K562 (cell line): ENCODE results near the gene AP1S3. TPM values are rescaled to one million over a fixed set of nuclear protein-coding genes. Genes with fewer than 3 reads are reported as not detected.

ENCODE experiments used
- ATF1 ChIP-seq, 2 experiments: fragments of 450-650 bp in 1 of 2; IDR thresholded peaks; 2 replicates each; pipeline ENCODE4 v1.6.1; 2016; ENCODE audit warnings: missing compliant biosample characterization in 1 of 2, missing genetic modification characterization in 1 of 2
- ATF4 ChIP-seq: fragments of 450-650 bp; formaldehyde crosslinking; IDR thresholded peaks from 2 replicates; pipeline ENCODE4 v1.4.0; 2022; ENCODE audit warnings: mild to moderate bottlenecking, moderate library complexity
- C11orf30 ChIP-seq: fragments of 450-650 bp; IDR thresholded peaks from 2 replicates; pipeline ENCODE4 v1.6.1; 2016; ENCODE audit warnings: low read depth, mild to moderate bottlenecking
- CREM ChIP-seq: IDR thresholded peaks from 2 replicates; pipeline ENCODE4 v1.6.1; 2014; ENCODE audit warnings: antibody characterized with exemption, low read depth
- CXXC5 ChIP-seq: fragments of 250-450 bp; sonication (Bioruptor Pico); IDR thresholded peaks from 2 replicates; pipeline ENCODE4 v1.8.0; 2022; ENCODE audit warnings: inconsistent platforms, mild to moderate bottlenecking, moderate library complexity
- E4F1 ChIP-seq: fragments of 250-450 bp; sonication (Bioruptor Pico); IDR thresholded peaks from 2 replicates; pipeline ENCODE4 v1.5.0; 2021; ENCODE audit warnings: mild to moderate bottlenecking, borderline replicate concordance
- FOSL1 ChIP-seq: fragments of 200-800 bp; sonication (Bioruptor generic); conservative IDR thresholded peaks from 2 replicates; pipeline ENCODE4 v1.6.1; 2016; ENCODE audit warnings: missing genetic modification characterization, missing compliant biosample characterization
- GTF2A2 ChIP-seq: IDR thresholded peaks from 2 replicates; pipeline ENCODE4 v1.6.1; 2016; ENCODE audit warnings: mild to moderate bottlenecking, missing genetic modification characterization, missing compliant biosample characterization
- IRF9 ChIP-seq: fragments of 450-650 bp; IDR thresholded peaks from 2 replicates; pipeline ENCODE4 v1.6.1; 2016; ENCODE audit warnings: missing biosample characterization, missing genetic modification characterization
- JUN ChIP-seq, 2 experiments: sonication (generic) in 1 of 2; formaldehyde crosslinking in 1 of 2; IDR thresholded peaks; 2 replicates each; pipeline versions ENCODE4 v1.6.1 to v1.8.0; 2012 to 2022; ENCODE audit warnings: borderline replicate concordance in 2 of 2, mild to moderate bottlenecking in 2 of 2, improper control_type of control experiment in 1 of 2, low read depth in 1 of 2, low read length in 1 of 2, missing genetic modification reagents in 1 of 2
- KLF16 ChIP-seq: IDR thresholded peaks from 2 replicates; pipeline ENCODE4 v1.6.1; 2016; ENCODE audit warnings: antibody characterized with exemption
- PYGO2 ChIP-seq: fragments of 450-650 bp; IDR thresholded peaks from 2 replicates; pipeline ENCODE4 v1.6.1; 2016; ENCODE audit warnings: mild to moderate bottlenecking, missing genetic modification characterization, moderate library complexity, missing compliant biosample characterization
- RCOR1 ChIP-seq, 2 experiments: IDR thresholded peaks; 2 replicates each; pipeline ENCODE4 v1.6.1; 2012; ENCODE audit warnings: low read depth in 2 of 2, low read length in 2 of 2, borderline replicate concordance in 1 of 2, improper control_type of control experiment in 1 of 2
- SMARCA4 ChIP-seq: fragments of 450-650 bp; IDR thresholded peaks from 2 replicates; pipeline ENCODE4 v1.6.1; 2016
- ZNF311 ChIP-seq: fragments of 250-450 bp; sonication (Bioruptor Pico); IDR thresholded peaks from 2 replicates; pipeline ENCODE4 v1.4.0; 2020; ENCODE audit warnings: mild to moderate bottlenecking, moderate library complexity
- polyA plus RNA-seq, 8 experiments: library from polyadenylated mRNA; depleted of rRNA in 4 of 8; stranded (reverse) in 5 of 8; unstranded in 3 of 8; fragments of >200 nt; fragmentation: Nextera tagmentation in 2 of 8; fragmentation: Illumina TruSeq in 1 of 8; extraction: Ambion mirVana in 2 of 8; extraction: Trizol in 1 of 8; gene quantifications; 2 replicates each; pipeline versions ENCODE4 v1.2.1 to v1.2.3, GENCODE V29; 2011 to 2014; ENCODE audit warnings: inconsistent platforms in 1 of 8, missing spikeins in 1 of 8
- total RNA-seq, 7 experiments: library from RNA; depleted of rRNA in 6 of 7; stranded (reverse); fragments of >200 nt in 6 of 7; fragmentation: Illumina TruSeq in 2 of 7; extraction: Trizol in 2 of 7; gene quantifications; 2 replicates each; pipeline versions ENCODE4 v1.2.1 to v1.2.3, GENCODE V29; 2011 to 2021; ENCODE audit warnings: low replicate concordance in 1 of 7
- TF ChIP-seq, protein P1 (sequence below): fragments of 250-450 bp; sonication (Bioruptor Pico); IDR thresholded peaks from 2 replicates; pipeline ENCODE4 v1.5.0; 2021; ENCODE audit warnings: mild to moderate bottlenecking, moderate library complexity
- TF ChIP-seq, protein P2 (sequence below): fragments of 450-650 bp; formaldehyde crosslinking; IDR thresholded peaks from 2 replicates; pipeline ENCODE4 v1.4.0; 2020; ENCODE audit warnings: mild to moderate bottlenecking
- TF ChIP-seq, protein P3 (sequence below): fragments of 250-450 bp; sonication (Bioruptor Pico); IDR thresholded peaks from 2 replicates; pipeline ENCODE4 v1.4.0; 2020

The AP1S3 gene
- total and polyA plus RNA-seq, 9 of the 15 experiments (the other 6 are each of a cell fraction or from before 2014, with no cell fraction given): 0.50 to 3.8 (median 2.1) TPM

GRCh38 chr2:223725494-223725893 is 111.9 kb downstream of the AP1S3 start (continued):
- TF ChIP-seq, protein P1, sequence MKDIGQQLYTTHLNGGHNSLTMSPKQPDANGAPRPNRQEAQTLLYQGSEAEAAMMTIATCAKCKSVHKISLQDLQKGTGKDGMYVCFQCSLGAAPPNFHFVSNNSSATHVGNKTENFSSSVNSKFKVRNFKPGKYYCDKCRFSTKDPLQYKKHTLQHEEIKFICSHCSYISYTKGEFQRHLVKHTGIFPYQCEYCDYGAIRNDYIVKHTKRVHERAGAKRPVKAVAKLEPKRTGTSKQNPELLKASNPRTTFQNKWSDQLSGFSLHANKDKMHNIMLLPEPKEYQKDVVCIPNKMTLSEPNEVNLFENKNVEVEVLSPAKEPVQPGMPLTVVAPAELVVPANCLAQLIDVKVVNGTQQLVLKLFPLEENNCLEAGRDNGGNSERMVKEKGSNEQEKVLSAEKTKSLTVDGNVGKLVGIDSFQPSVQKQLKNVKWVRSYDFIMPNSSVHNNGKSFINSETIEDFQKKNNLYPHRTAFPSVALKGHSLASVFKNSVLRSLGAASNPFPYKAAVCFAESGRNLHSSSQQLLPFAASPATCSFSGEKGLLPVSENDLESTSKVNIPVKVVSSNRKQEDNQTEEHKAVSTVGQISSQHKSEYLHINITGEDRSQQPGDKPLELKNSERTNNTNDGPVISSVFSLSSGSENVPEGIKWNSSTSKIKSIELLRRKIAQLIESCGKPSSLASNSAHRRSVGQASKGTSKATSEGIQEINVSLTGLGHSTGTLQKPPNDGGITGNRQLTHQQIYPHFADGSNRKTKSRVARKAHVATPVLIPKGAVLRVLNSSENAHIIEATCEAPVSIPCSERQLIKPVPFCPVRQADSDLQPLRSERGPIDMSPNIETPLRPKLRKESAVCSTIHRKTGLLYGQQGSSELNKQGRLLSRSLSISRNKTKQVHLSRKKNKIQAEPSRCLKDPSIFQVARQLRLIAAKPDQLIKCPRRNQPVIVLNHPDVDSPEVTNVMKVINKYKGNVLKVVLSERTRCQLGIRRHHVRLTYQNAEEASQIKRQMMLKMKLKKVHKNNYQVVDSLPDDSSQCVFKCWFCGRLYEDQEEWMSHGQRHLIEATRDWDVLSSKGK (CRISPR knock-in tag): no peak
- TF ChIP-seq, protein P2, sequence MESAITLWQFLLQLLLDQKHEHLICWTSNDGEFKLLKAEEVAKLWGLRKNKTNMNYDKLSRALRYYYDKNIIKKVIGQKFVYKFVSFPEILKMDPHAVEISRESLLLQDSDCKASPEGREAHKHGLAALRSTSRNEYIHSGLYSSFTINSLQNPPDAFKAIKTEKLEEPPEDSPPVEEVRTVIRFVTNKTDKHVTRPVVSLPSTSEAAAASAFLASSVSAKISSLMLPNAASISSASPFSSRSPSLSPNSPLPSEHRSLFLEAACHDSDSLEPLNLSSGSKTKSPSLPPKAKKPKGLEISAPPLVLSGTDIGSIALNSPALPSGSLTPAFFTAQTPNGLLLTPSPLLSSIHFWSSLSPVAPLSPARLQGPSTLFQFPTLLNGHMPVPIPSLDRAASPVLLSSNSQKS (CRISPR knock-in tag): no peak
- no peak for TF ChIP-seq PYGO2 (tag)
- TF ChIP-seq ATF4: no peak
- TF ChIP-seq FOSL1 (tag): peak; percentile 92
- TF ChIP-seq KLF16: no peak
- TF ChIP-seq RCOR1 (IDR thresholded peaks at IDR 0.05; ENCODE audit: borderline replicate concordance in 1 of 2, low read depth in 2 of 2, low read length in 2 of 2): peak in 1 of 2 experiments; percentile 44; a peak in 1 of 4 replicates
- TF ChIP-seq C11orf30: no peak
- peak; percentile 88 for TF ChIP-seq JUN (IDR thresholded peaks at IDR 0.05; ENCODE audit: borderline replicate concordance, low read depth, low read length)
- no peak for TF ChIP-seq JUN (CRISPR knock-in tag; IDR thresholded peaks at IDR 0.05; ENCODE audit: borderline replicate concordance)
- peak; percentile 65; the same call in 1 of the 2 replicates for TF ChIP-seq SMARCA4
- no peak for TF ChIP-seq ATF1 (CRISPR knock-in tag; IDR thresholded peaks at IDR 0.05)
- peak; percentile 72 for TF ChIP-seq ATF1 (tag; IDR thresholded peaks at IDR 0.05)
- TF ChIP-seq CREM: peak; percentile 84
- TF ChIP-seq IRF9 (tag): no peak
- TF ChIP-seq GTF2A2 (tag): no peak
- TF ChIP-seq, protein P3, sequence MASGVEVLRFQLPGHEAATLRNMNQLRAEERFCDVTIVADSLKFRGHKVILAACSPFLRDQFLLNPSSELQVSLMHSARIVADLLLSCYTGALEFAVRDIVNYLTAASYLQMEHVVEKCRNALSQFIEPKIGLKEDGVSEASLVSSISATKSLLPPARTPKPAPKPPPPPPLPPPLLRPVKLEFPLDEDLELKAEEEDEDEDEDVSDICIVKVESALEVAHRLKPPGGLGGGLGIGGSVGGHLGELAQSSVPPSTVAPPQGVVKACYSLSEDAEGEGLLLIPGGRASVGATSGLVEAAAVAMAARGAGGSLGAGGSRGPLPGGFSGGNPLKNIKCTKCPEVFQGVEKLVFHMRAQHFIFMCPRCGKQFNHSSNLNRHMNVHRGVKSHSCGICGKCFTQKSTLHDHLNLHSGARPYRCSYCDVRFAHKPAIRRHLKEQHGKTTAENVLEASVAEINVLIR: peak; percentile 34; the same call in 1 of the 2 replicates
- TF ChIP-seq E4F1 (CRISPR knock-in tag): no peak
- peak; percentile 10; the same call in 1 of the 2 replicates for TF ChIP-seq CXXC5
- TF ChIP-seq ZNF311: no peak
